HepG2 (cell line): ENCODE results near the gene SYCE3. TPM values are rescaled to one million over a fixed set of nuclear protein-coding genes. Genes with fewer than 3 reads are reported as not detected.
A peak's percentile ranks its signal among the peaks of the same experiment; 100 is the strongest.

Experiments
- ATF7-NPFF ChIP-seq: sonication (generic); formaldehyde crosslinking; IDR thresholded peaks from 2 replicates; pipeline ENCODE4 v1.8.1; 2023; ENCODE audit warnings: mild to moderate bottlenecking, low read depth, missing genetic modification reagents, moderate library complexity
- CEBPG ChIP-seq: IDR thresholded peaks from 2 replicates; pipeline ENCODE4 v1.6.1; 2016
- EP300 ChIP-seq, 3 experiments: sonication (generic) in 1 of 3; formaldehyde crosslinking in 1 of 3; IDR thresholded peaks; 2 replicates each; pipeline versions ENCODE4 v1.5.1 to v1.6.1; 2011 to 2020; ENCODE audit warnings: low read depth in 2 of 3, low read length in 2 of 3, borderline replicate concordance in 1 of 3, improper control_type of control experiment in 1 of 3, mild to moderate bottlenecking in 1 of 3, missing genetic modification reagents in 1 of 3, moderate library complexity in 1 of 3
- KDM4B ChIP-seq: sonication (generic); formaldehyde crosslinking; IDR thresholded peaks from 2 replicates; pipeline ENCODE4 v1.4.0; 2020; ENCODE audit warnings: missing genetic modification reagents
- NCOA5 ChIP-seq: sonication (generic); formaldehyde crosslinking; IDR thresholded peaks from 2 replicates; pipeline ENCODE4 v1.4.0; 2020; ENCODE audit warnings: missing genetic modification reagents
- PLRG1 ChIP-seq: fragments of 450-650 bp; conservative IDR thresholded peaks from 2 replicates; pipeline ENCODE4 v1.6.1; 2016
- SKI ChIP-seq: fragments of 450-650 bp; IDR thresholded peaks from one replicate; pipeline ENCODE4 v1.6.1; 2018; ENCODE audit warnings: mild to moderate bottlenecking; ENCODE audit not compliant: partially characterized antibody
- SP2 ChIP-seq: sonication (generic); formaldehyde crosslinking; IDR thresholded peaks from 2 replicates; pipeline ENCODE4 v1.5.1; 2020; ENCODE audit warnings: mild to moderate bottlenecking, missing genetic modification reagents
- TBX2 ChIP-seq: sonication (generic); formaldehyde crosslinking; IDR thresholded peaks from 2 replicates; pipeline ENCODE4 v1.5.0; 2020; ENCODE audit warnings: missing genetic modification reagents, mild to moderate bottlenecking, borderline replicate concordance
- ZNF225 ChIP-seq: sonication (generic); formaldehyde crosslinking; IDR thresholded peaks from 2 replicates; pipeline ENCODE4 v1.4.0; 2020; ENCODE audit warnings: mild to moderate bottlenecking, missing genetic modification reagents
- ZNF30 ChIP-seq: sonication (generic); formaldehyde crosslinking; IDR thresholded peaks from 2 replicates; pipeline ENCODE4 v1.5.0; 2020; ENCODE audit warnings: mild to moderate bottlenecking, missing genetic modification reagents
- ZNF644 ChIP-seq: IDR thresholded peaks from 2 replicates; pipeline ENCODE4 v1.6.1; 2016; ENCODE audit warnings: low read depth
- ZNF674 ChIP-seq: sonication (generic); formaldehyde crosslinking; IDR thresholded peaks from 2 replicates; pipeline ENCODE4 v1.5.0; 2020; ENCODE audit warnings: low read depth, mild to moderate bottlenecking, missing genetic modification reagents
- ZNF777 ChIP-seq: sonication (generic); formaldehyde crosslinking; IDR thresholded peaks from 2 replicates; pipeline ENCODE4 v1.4.0; 2020; ENCODE audit warnings: missing genetic modification reagents
- polyA plus RNA-seq, 8 experiments: library from polyadenylated mRNA; depleted of rRNA in 3 of 8; stranded (reverse) in 7 of 8; unstranded in 1 of 8; fragments of >200 nt; fragmentation: Illumina TruSeq in 4 of 8; extraction: Trizol in 4 of 8; gene quantifications; 2 replicates each; pipeline versions ENCODE4 v1.2.1 to v1.2.3, GENCODE V29; 2011 to 2016; ENCODE audit warnings: low read depth in 4 of 8, missing spikeins in 1 of 8, mixed read lengths in 1 of 8; ENCODE audit not compliant: insufficient read depth in 1 of 8
- total RNA-seq, 5 experiments: library from RNA; depleted of rRNA; stranded (reverse); fragments of >200 nt; fragmentation: Illumina TruSeq; extraction: Trizol; gene quantifications; 2 replicates each; pipeline ENCODE4 v1.2.3, GENCODE V29; 2016; ENCODE audit warnings: low read depth in 1 of 5
- TF ChIP-seq, protein P1 (sequence below): sonication (generic); formaldehyde crosslinking; conservative IDR thresholded peaks from 2 replicates; pipeline ENCODE4 v1.4.0; 2020; ENCODE audit warnings: missing genetic modification reagents
- TF ChIP-seq, protein P2 (sequence below): sonication (generic); formaldehyde crosslinking; IDR thresholded peaks from 2 replicates; pipeline ENCODE4 v1.5.0; 2020; ENCODE audit warnings: mild to moderate bottlenecking, missing genetic modification reagents, borderline replicate concordance

SYCE3 gene
- total and polyA plus RNA-seq, 2 of the 13 experiments (the other 11 are each of a cell fraction or from before 2014, with no cell fraction given) = not detected

DNA sequence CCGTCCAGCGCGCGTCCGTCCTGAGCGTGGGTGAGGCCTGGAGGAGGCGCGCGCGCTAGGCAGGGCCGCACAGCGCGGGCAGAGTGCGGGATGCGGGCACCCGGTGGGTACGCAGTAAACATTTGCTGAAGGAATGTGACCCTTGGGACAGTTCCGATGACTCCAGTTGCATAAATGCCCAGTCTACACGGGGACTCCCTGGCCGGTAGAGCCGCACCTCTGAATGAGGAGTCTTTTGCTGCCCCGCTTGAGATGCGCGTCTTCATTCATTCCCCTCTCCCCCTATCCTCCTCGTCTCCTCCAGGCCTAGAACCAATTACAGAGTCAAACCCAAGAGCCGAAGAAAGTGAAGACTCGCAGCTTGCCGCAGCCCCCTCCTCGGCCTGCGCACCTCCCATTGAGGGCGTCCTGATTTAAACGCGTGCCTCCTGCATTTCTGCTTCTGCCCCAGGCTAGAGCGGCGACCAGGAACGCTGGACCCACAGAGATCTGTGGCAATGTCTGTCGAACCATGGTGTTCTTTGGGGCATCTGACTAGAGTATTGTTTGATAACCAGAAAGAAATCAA is 20.7 kb upstream of the SYCE3 start (continued):
- TF ChIP-seq TBX2 (CRISPR knock-in tag) (no peak), ZNF225 (no peak), ZNF30 (CRISPR knock-in tag) (no peak), SP2 (CRISPR knock-in tag) (no peak; the same call in 1 of the 2 replicates), PLRG1 (no peak), NCOA5 (CRISPR knock-in tag) (no peak), EP300 (IDR thresholded peaks at IDR 0.05; ENCODE audit: low read depth in 2 of 2, low read length in 2 of 2) (no peak), EP300 (CRISPR knock-in tag; IDR thresholded peaks at IDR 0.05; ENCODE audit: borderline replicate concordance) (no peak), ZNF644 (CRISPR knock-in tag) (no peak), KDM4B (CRISPR knock-in tag) (no peak), ATF7-NPFF (CRISPR knock-in tag) (no peak), CEBPG (CRISPR knock-in tag) (no peak), SKI (no peak), ZNF674 (CRISPR knock-in tag) (no peak), ZNF777 (CRISPR knock-in tag) (no peak)
- TF ChIP-seq, protein P1, sequence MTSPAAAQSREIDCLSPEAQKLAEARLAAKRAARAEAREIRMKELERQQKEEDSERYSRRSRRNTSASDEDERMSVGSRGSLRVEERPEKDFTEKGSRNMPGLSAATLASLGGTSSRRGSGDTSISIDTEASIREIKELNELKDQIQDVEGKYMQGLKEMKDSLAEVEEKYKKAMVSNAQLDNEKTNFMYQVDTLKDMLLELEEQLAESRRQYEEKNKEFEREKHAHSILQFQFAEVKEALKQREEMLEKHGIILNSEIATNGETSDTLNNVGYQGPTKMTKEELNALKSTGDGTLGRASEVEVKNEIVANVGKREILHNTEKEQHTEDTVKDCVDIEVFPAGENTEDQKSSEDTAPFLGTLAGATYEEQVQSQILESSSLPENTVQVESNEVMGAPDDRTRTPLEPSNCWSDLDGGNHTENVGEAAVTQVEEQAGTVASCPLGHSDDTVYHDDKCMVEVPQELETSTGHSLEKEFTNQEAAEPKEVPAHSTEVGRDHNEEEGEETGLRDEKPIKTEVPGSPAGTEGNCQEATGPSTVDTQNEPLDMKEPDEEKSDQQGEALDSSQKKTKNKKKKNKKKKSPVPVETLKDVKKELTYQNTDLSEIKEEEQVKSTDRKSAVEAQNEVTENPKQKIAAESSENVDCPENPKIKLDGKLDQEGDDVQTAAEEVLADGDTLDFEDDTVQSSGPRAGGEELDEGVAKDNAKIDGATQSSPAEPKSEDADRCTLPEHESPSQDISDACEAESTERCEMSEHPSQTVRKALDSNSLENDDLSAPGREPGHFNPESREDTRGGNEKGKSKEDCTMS (CRISPR knock-in tag) = no peak
- TF ChIP-seq, protein P2, sequence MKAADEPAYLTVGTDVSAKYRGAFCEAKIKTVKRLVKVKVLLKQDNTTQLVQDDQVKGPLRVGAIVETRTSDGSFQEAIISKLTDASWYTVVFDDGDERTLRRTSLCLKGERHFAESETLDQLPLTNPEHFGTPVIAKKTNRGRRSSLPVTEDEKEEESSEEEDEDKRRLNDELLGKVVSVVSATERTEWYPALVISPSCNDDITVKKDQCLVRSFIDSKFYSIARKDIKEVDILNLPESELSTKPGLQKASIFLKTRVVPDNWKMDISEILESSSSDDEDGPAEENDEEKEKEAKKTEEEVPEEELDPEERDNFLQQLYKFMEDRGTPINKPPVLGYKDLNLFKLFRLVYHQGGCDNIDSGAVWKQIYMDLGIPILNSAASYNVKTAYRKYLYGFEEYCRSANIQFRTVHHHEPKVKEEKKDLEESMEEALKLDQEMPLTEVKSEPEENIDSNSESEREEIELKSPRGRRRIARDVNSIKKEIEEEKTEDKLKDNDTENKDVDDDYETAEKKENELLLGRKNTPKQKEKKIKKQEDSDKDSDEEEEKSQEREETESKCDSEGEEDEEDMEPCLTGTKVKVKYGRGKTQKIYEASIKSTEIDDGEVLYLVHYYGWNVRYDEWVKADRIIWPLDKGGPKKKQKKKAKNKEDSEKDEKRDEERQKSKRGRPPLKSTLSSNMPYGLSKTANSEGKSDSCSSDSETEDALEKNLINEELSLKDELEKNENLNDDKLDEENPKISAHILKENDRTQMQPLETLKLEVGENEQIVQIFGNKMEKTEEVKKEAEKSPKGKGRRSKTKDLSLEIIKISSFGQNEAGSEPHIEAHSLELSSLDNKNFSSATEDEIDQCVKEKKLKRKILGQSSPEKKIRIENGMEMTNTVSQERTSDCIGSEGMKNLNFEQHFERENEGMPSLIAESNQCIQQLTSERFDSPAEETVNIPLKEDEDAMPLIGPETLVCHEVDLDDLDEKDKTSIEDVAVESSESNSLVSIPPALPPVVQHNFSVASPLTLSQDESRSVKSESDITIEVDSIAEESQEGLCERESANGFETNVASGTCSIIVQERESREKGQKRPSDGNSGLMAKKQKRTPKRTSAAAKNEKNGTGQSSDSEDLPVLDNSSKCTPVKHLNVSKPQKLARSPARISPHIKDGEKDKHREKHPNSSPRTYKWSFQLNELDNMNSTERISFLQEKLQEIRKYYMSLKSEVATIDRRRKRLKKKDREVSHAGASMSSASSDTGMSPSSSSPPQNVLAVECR (CRISPR knock-in tag) = peak; percentile 8
